ENCODE data around the gene MAT2B. TPM values are rescaled to one million over a fixed set of nuclear protein-coding genes. Genes with fewer than 3 reads are reported as not detected.
A peak's percentile ranks its signal among the peaks of the same experiment; 100 is the strongest.

The MAT2B gene
- total and polyA plus RNA-seq, 2 of the 13 experiments (the other 11 are each of a cell fraction or from before 2014, with no cell fraction given): 20.2 to 37.1 TPM

DNA sequence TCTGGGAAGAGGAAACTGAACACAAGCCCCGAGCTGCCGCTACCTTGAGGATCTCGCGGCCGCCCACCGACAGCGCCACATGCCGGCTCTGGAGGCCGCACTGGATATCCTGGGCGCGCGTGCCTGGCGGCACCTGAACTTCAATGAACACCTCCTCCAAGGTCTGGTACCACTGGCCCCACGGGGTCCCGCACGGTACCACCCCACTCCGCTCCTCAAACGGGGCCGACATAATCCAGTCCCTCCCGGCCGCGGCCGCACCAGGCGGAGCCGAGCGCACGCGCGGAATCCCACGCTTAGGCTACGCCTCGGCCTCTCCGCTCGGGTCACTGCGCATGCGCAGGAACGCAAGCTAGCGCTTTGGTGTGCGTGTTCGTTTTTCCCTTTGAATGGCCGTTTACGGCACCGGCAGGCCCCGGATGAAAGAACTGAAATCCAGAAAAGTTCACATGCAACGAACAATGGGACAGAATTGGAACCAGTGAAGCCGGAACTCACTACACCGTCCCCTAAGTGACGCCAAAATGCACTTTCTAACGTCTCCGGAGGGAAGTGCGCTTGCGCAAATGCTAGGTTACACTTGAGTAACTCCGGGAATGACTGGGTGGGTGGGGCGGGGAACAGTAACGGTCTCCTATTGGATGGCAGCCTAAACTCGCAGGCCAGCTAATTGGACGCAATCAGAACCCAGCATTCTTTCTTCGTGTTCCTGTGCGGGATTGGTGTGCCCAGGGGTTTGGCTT is 45.4 kb upstream of the MAT2B start, which contains the start of gene NUDCD2 (continued):
- TF ChIP-seq, protein P1, sequence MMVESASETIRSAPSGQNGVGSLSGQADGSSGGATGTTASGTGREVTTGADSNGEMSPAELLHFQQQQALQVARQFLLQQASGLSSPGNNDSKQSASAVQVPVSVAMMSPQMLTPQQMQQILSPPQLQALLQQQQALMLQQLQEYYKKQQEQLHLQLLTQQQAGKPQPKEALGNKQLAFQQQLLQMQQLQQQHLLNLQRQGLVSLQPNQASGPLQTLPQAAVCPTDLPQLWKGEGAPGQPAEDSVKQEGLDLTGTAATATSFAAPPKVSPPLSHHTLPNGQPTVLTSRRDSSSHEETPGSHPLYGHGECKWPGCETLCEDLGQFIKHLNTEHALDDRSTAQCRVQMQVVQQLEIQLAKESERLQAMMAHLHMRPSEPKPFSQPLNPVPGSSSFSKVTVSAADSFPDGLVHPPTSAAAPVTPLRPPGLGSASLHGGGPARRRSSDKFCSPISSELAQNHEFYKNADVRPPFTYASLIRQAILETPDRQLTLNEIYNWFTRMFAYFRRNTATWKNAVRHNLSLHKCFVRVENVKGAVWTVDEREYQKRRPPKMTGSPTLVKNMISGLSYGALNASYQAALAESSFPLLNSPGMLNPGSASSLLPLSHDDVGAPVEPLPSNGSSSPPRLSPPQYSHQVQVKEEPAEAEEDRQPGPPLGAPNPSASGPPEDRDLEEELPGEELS (CRISPR knock-in tag; IDR thresholded peaks at IDR 0.05): no peak
- TF ChIP-seq ZMYM4 (CRISPR knock-in tag; IDR thresholded peaks at IDR 0.05) (peak; percentile 86), NKX3-1 (CRISPR knock-in tag; IDR thresholded peaks at IDR 0.05) (peak; percentile 65; the same call in 1 of the 2 replicates), KDM2A (CRISPR knock-in tag; IDR thresholded peaks at IDR 0.05; ENCODE audit: borderline replicate concordance, low read depth) (peak; percentile 95), MED8 (CRISPR knock-in tag; IDR thresholded peaks at IDR 0.05; ENCODE audit: insufficient replicate concordance) (peak; percentile 47), BHLHE40 (IDR thresholded peaks at IDR 0.05; ENCODE audit: low read length) (no peak; the same call in 1 of the 2 replicates), ZNF746 (CRISPR knock-in tag; IDR thresholded peaks at IDR 0.05) (no peak), ZFX (CRISPR knock-in tag; IDR thresholded peaks at IDR 0.05; ENCODE audit: low read depth) (peak; percentile 97), ZNF75D (CRISPR knock-in tag; IDR thresholded peaks at IDR 0.05; ENCODE audit: borderline replicate concordance) (no peak), TBX3 (IDR thresholded peaks at IDR 0.05; ENCODE audit: borderline replicate concordance) (no peak), PAX8 (CRISPR knock-in tag; IDR thresholded peaks at IDR 0.05; ENCODE audit: borderline replicate concordance) (0 out of 2 replicates have a peak, but pooled peaks have one; percentile 69), MBNL3 (CRISPR knock-in tag; conservative IDR thresholded peaks at IDR 0.05) (no peak), RXRA (CRISPR knock-in tag; IDR thresholded peaks at IDR 0.05) (peak; percentile 88)
- TF ChIP-seq, protein P2, sequence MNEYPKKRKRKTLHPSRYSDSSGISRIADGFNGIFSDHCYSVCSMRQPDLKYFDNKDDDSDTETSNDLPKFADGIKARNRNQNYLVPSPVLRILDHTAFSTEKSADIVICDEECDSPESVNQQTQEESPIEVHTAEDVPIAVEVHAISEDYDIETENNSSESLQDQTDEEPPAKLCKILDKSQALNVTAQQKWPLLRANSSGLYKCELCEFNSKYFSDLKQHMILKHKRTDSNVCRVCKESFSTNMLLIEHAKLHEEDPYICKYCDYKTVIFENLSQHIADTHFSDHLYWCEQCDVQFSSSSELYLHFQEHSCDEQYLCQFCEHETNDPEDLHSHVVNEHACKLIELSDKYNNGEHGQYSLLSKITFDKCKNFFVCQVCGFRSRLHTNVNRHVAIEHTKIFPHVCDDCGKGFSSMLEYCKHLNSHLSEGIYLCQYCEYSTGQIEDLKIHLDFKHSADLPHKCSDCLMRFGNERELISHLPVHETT (CRISPR knock-in tag; conservative IDR thresholded peaks at IDR 0.05): peak; percentile 40; the same call in 1 of the 2 replicates
- TF ChIP-seq, protein P3, sequence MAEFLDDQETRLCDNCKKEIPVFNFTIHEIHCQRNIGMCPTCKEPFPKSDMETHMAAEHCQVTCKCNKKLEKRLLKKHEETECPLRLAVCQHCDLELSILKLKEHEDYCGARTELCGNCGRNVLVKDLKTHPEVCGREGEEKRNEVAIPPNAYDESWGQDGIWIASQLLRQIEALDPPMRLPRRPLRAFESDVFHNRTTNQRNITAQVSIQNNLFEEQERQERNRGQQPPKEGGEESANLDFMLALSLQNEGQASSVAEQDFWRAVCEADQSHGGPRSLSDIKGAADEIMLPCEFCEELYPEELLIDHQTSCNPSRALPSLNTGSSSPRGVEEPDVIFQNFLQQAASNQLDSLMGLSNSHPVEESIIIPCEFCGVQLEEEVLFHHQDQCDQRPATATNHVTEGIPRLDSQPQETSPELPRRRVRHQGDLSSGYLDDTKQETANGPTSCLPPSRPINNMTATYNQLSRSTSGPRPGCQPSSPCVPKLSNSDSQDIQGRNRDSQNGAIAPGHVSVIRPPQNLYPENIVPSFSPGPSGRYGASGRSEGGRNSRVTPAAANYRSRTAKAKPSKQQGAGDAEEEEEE (CRISPR knock-in tag; IDR thresholded peaks at IDR 0.05; ENCODE audit: borderline replicate concordance): no peak
- TF ChIP-seq, protein P4, sequence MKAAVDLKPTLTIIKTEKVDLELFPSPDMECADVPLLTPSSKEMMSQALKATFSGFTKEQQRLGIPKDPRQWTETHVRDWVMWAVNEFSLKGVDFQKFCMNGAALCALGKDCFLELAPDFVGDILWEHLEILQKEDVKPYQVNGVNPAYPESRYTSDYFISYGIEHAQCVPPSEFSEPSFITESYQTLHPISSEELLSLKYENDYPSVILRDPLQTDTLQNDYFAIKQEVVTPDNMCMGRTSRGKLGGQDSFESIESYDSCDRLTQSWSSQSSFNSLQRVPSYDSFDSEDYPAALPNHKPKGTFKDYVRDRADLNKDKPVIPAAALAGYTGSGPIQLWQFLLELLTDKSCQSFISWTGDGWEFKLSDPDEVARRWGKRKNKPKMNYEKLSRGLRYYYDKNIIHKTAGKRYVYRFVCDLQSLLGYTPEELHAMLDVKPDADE (CRISPR knock-in tag; IDR thresholded peaks at IDR 0.05): no peak
